ENCODE measurements around the gene MAST4. TPM values are rescaled to one million over a fixed set of nuclear protein-coding genes. Genes with fewer than 3 reads are reported as not detected.

The MAST4 gene
- total RNA-seq, 4 donors from 2014 or later, result 8.2 to 203 (median 35.5) TPM

DNA sequence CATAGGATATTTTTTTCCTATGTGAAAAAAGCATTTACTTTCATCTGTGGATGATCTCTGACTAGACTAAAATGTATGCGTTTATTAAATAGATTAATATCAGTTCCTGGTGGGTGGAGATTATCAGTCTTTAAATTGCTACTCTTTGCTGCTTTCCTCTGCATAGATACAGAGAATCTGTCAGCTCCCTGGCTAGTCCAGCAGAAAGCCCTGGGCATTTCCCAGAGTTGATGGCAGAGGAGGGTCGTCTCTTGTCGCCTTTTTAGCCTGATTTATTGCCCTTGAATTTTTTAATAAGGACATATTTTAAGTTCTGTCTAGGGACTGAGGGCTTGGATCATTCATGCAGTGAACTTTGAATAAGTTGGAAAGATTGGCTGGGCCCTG is 434.9 kb downstream of the MAST4 start:
- no peak for DNase-seq
- Histone ChIP-seq H3K4me1 (peaks cover 0 to 7% of the 10 kb centered on the region in 2 donors), H3K36me3 (no peaks in the 10 kb centered on the region), H3K27ac (peak overlapping the region in 1 of 2 donors; percentile 24), H3K27me3 (no peaks in the 10 kb centered on the region), H3K9me3 (no peaks in the 10 kb centered on the region), H3K4me3 (no peak overlapping the region)
- TF ChIP-seq, protein P1, sequence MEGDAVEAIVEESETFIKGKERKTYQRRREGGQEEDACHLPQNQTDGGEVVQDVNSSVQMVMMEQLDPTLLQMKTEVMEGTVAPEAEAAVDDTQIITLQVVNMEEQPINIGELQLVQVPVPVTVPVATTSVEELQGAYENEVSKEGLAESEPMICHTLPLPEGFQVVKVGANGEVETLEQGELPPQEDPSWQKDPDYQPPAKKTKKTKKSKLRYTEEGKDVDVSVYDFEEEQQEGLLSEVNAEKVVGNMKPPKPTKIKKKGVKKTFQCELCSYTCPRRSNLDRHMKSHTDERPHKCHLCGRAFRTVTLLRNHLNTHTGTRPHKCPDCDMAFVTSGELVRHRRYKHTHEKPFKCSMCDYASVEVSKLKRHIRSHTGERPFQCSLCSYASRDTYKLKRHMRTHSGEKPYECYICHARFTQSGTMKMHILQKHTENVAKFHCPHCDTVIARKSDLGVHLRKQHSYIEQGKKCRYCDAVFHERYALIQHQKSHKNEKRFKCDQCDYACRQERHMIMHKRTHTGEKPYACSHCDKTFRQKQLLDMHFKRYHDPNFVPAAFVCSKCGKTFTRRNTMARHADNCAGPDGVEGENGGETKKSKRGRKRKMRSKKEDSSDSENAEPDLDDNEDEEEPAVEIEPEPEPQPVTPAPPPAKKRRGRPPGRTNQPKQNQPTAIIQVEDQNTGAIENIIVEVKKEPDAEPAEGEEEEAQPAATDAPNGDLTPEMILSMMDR (IDR thresholded peaks at IDR 0.05), result no peak
- no peak for TF ChIP-seq POLR2A (IDR thresholded peaks at IDR 0.05)
- intact Hi-C loops (cut with DNase I; ENCODE audit: low total_unique reads), result no loop called here

DNA sequence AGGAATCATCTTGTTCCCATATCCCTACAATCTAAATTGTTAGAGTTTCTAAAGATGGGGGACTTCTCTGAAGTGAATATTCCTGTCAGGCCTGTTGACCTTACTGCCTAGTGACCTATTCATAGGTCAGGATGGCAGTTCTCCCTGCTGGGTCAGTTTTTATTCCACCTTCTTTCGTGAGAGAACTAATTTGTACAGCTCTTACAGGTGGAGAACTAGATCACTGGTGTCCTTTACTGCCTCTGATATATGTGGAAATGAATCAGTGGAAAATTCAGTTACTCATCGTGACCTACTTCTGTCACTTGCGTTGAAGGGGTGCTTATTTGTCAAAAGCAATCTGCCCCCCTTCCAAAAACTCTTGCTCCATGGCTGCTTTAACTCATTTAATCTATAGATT is 435.5 kb downstream of the MAST4 start:
- no peak overlapping the region for H3K27ac ChIP-seq
- H3K36me3 ChIP-seq, result no peaks in the 10 kb centered on the region
- H3K9me3 ChIP-seq, result no peaks in the 10 kb centered on the region
- no peak for DNase-seq
- TF ChIP-seq, protein P1 (IDR thresholded peaks at IDR 0.05), result no peak
- no peak for TF ChIP-seq POLR2A (IDR thresholded peaks at IDR 0.05)
- intact Hi-C loops (cut with DNase I; ENCODE audit: low total_unique reads), result no loop called here
- no peaks in the 10 kb centered on the region for H3K27me3 ChIP-seq
- H3K4me3 ChIP-seq, result no peak overlapping the region
- peaks cover 0 to 7% of the 10 kb centered on the region in 2 donors for H3K4me1 ChIP-seq

DNA sequence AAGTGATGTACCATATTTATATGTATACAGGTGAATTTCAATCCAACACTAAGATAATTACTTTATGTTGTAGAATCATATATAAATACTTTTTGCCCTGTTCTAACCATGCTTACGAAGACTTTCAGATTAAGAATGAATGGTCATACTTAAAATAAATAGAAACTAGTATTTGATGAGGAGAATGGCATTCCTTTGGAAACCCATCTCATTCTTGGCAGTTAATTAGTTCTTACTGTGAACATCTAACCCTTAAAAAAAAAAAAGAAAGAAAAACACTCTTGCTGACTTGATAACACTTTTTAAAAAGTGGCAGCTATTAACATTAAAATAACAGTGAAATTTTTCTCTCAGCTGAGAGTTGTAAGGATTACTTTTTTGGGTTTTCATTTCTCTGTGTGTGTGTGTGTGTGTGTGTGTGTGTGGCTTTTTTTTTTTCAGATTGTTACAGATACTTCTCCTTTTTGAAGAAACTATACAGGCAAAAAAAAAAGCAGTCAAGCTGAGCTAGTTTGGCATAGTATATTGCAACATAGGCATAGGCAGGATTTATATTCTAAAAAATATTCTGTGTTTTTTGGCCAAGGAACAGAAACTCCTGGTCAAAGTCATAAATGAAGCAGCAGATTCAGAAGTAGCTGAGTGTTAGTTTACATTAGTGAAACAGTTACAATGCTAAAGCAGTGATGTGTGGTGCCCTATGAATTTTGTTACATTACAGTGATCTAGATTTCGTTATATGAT is 436.9 kb downstream of the MAST4 start:
- TF ChIP-seq POLR2A (IDR thresholded peaks at IDR 0.05), result no peak
- TF ChIP-seq, protein P1 (IDR thresholded peaks at IDR 0.05), result no peak
- Histone ChIP-seq H3K9me3 (no peaks in the 10 kb centered on the region), H3K4me1 (peaks cover 0 to 7% of the 10 kb centered on the region in 2 donors), H3K27me3 (no peaks in the 10 kb centered on the region), H3K36me3 (no peaks in the 10 kb centered on the region), H3K27ac (no peak overlapping the region), H3K4me3 (no peak overlapping the region)
- intact Hi-C loops (cut with DNase I; ENCODE audit: low total_unique reads), result no loop called here
- no peak for DNase-seq

DNA sequence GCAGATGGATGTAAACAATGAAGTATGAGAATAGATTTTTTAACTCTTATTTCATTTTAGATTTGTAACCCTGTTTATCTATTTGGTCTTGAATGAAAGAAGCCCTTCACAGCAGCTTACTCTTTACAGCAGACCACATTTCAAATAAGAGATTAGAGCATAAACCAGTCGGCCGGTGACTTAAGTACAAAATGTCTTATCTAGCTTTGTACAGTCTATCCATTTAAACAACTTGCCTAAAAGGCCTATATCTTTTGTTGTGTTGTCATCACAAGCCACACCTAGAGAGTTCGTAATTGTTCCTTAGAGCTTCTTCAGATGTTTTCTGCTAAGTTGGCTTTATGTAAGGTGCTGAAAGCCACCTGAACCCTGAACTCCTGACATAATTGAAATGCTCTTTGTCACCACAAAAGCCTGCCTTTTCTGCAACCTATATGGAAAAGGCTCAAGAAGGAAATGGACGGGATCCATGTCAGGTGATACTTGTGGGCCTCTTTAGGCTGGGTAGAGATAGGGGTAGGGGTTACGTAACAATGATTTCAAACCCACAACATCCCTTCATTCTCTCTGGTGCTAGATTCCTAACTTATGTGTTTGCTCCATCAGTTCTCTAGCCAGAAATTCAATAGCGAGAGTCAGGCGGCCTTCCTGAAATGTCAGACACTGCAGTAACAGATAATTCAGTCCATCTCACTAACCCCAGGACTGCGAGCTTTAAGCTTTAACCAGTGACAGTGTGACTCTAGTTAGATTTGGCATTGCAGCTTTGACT is 437.9 kb downstream of the MAST4 start:
- Histone ChIP-seq H3K4me1 (peaks cover 0 to 7% of the 10 kb centered on the region in 2 donors), H3K27me3 (no peaks in the 10 kb centered on the region), H3K27ac (no peak overlapping the region), H3K4me3 (no peak overlapping the region), H3K9me3 (no peaks in the 10 kb centered on the region), H3K36me3 (no peaks in the 10 kb centered on the region)
- DNase-seq, result no peak
- TF ChIP-seq, protein P1 (IDR thresholded peaks at IDR 0.05), result no peak
- no peak for TF ChIP-seq POLR2A (IDR thresholded peaks at IDR 0.05)
- intact Hi-C loops (cut with DNase I; ENCODE audit: low total_unique reads), result no loop called here

All from uterus (tissue), 4 donors.